Stimulated activated CD8-positive, alpha-beta memory T cell treated with anti-CD3 and anti-CD28 coated beads, Interleukin-2, amount 100 ng/mL, for 48 hours (primary cell): ENCODE measurements around the gene PRLHR.
"Not testable (repeated sequence)": the region's sequence is repeated elsewhere in the genome, so short reads cannot be mapped to it uniquely, and the experiment has no call there.

ENCODE experiments used
- DNase-seq, 2 donors: peaks; one replicate each; pipeline ENCODE4 v3.0.0-alpha.2; 2020; ENCODE audit warnings: low read depth in 2 of 2

The PRLHR gene

DNA sequence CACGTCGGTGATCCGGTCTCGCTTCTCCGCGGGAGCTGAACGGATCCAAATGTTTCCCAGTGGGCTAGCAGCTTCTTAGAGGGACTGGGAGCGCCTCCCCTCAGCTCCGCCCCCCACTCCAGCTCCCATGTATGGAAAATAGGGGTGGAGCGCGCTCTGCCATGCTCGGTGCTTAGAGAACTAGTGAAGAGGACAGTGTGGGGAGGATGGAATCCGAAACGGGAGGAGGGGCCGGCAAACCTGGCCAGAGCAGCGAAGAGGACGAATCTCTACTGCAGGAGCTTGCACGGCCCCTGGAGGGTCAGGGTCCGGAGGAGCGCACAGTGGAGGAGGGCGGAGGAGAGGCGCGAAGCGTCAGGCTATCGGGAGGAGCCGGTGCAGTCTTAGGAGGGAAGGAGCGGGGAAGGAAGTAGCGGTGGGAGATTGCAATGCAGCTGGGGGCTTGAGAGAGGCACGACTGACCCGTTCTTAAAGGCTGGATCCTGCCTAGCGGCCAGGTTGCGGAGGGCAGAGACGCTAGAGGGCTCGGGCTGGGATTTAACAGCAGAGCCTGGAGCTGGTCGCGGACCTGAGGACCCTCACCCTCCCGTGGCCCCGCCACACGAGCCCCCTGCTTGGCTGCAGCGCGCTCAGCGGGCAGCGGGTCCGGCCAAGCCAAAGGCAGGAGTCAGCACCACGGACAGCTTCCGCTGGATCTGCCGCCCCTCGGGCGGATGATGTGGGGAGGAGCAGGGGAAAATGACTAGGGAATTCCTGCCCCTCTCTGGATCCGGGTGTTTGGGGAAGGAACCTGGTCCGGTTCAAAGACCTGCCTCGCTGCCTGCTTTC lies at the start of gene PRLHR:
Gene PRLHR (minus strand): TSS at position 51 of the 828 bp plus-strand sequence. CDS start 404 bp downstream, outside the sequence.
- no peak for DNase-seq

DNA sequence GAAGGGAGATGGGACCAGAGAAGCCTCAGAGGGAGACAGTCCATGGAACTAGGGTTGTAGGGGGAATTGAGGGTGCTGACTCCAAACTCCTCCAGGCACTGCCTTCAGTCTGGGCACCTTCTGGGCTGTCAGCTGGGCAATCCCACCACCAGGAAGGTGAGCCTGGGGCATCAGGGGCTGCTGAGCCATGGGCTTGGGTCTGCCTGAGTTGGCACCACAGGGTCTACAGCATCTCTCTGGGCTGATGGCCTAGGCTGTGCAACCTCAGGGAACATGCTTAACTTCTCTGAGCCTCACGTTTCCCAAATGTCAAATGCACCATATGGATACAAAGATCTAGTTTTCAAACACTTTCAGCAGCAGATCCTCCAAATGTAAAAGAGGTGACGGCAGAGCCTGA lies 46.8 kb upstream of the PRLHR start:
- no peak for DNase-seq

DNA sequence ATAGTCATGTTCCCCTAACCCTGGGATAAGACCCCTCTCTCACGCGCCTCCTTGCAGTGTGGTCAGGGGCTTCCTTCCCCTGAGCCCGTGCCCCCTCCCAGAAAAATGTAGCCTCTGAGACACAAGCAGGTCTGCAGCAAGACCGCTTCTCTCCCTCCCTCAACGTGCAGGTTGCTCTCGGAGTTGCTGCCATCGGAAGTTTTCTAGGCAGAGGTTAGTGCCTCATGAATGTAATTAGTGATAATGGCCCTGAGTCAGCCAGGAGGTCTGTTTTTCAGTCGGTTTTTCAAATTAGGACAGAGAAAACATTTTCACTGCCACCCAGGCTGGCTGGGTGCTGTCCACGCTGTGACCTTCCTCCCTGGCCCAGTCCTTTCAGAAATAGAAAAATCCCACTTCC lies 43.2 kb upstream of the PRLHR start:
- DNase-seq = no peak

DNA sequence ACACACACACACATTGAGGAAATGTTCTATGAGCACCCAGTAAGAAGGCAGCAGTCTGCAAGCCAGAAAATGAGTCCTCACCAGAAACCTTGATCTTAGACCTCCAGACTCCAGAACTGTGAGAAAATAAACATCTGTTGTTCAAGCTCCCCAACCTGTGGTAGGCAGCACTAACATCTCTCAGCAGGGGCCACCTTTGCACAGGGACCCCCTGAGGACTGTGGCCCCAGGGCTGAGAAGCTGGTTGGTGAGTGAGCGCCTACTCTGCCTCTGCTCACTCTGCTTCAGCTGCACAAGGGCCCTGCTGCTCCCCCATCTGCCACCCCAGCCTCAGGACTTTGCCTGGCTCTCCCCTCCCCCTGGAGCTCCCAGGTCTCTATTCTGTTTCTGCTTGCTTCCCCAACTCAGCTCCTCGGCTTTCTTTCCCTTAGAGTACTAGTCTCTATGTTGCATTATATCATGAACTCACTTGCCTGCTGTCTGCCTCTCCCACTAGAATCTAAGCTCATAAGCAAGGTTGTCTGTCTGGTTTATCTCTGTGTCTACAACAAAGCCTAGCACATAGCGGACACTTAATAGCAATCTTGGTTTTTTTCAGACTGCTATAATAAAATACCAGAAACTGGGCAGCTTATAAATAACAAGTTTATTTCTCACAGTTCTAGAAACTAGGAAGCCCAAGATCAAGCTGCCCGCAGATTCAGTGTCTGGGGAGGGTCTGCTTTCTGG lies 40.4 kb upstream of the PRLHR start:
- DNase-seq = no peak

DNA sequence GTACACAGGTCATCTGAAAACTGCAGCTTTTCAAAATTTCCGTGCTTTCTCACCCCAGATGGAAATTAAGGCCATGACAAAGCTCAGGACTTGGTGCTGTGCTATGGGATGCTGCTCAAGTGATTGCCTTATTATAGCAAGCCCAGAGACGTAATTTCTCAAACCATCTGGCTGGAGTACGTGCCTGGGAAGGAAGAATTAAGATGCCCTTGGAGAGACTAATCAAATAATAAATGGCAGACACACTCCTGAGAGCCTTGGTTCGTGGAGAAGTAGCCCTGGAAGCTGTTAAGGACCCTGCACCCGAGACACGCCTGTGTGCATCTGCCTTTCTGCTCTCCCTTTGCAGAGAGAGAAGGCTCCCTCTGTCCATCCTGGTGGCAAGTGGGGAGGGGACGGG lies 38.3 kb upstream of the PRLHR start:
- DNase-seq = no peak

DNA sequence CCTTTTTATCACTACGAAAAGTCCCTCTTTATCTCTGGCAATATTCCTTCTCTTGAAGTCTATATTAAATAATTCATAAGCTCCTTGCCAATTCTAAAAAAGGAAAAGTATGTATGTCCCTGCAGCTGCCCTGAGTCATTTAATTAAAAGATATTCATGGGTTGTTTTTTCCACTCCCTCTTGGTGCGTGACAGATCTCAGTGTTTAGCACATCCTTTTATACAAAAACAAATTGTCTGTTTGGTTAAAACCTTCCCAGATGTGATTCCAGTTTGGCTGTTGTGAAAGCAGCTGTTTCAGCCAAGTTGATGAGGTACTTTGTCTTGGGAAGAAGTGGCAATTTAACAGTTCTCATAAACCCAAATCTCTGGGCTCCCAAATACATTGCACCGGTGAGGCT lies 33.8 kb upstream of the PRLHR start:
- no peak for DNase-seq

DNA sequence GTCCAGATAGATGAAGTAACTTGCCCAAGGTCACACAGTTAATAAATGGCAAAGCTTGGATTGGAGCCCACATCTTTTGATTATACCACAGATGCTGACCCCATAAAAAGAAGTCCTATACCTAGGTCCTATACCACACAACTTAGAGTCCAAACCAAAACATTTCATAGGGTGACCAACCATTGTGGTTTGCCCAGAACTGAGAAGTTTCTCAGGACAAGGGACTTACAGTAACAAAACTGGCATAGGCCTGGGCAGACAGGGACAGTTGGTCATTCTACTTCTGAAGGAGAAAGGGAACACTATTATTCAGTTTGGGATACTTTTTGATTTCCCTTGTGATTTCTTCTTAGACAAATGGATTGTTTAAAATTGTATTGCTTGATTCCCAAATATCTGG lies 32.9 kb upstream of the PRLHR start:
- no peak for DNase-seq

DNA sequence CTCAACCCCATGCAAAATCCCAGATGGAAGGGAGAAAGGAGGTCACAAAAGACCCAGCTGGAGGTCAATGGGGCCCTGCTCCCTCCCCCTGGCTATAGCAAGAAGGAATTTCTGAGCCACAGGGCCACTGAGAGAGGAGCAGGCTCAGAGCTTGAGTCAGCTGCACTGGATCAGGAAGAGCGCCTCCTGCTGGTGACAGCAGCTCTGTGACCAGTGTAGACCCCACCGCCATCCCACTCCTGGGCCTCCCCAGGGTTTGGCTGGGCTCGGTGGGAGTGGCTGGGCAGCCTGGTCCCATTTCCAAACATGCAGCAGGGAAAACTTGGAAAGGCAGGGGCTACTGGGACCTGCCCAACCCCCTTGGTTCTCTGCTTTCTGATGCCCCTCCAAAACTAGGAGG lies 31.5 kb upstream of the PRLHR start:
- no peak for DNase-seq

DNA sequence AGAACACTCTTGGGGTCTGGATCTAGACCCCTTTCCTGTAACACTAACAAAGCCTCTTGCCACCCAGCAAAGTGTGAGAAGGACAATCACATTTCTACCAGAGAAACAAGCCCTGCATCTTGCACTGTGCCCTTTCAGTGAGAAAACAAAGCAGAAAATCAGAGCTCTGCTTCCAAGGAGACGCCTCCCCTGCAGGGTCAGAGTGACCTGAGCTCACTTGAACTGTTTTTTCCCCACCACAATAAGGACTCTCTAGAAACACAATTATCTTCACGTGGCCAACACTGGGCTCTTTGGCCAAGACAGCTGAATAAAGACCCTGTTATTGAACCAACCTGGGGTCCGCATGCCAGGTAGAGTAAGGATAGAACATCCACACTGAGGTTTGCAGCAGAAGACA lies 30.1 kb upstream of the PRLHR start:
- DNase-seq = no peak

DNA sequence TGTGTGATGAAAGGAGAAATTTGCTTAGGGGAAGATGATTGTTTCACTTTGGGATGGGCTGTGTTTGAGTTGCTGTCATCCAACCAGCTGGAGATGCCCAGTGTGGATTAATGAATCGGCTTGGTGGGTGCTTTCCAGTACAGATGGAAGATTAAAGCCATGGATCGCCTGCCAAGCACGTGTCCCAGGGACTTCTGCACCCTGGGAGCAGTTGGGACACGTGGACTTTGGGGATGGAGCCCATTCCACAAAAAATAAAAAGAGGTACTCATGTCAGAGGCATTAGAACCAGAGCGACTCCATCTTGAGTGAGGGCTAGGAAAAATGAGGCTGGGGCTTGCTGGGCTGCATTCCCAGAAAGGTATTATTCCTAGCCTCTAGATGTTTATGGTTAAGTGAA lies 29.3 kb upstream of the PRLHR start:
- DNase-seq = no peak

DNA sequence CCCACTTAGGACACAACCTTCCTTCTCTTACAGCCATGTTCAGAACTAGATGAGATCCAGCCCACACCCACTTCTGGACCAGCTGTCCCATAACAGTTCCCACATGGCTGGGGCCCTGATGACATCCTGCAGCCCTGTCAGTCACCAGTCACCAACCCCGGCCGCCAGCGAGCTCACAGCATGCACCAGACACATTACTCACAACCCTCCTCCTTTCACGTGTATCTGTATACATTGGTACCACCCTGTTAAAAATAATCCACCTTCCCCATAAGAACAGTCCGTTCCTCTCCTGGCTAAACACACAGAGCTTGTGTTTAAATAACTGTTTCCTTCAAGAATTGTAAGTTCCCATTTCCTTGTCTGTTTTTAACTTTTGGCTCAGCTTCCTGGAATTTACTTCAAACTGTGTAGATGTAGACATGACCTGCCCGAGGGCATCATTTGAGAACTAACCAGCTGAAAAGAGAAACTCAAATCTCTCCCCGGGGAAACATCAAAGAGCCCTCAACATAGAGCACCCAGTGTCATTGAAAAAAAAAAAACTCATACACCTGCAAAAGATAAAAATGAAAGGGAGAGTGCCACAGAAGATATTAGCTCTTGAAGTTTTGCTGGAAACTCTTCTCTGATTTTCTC lies 26.0 kb upstream of the PRLHR start:
- DNase-seq = peak in 1 of 2 donors; percentile 6

DNA sequence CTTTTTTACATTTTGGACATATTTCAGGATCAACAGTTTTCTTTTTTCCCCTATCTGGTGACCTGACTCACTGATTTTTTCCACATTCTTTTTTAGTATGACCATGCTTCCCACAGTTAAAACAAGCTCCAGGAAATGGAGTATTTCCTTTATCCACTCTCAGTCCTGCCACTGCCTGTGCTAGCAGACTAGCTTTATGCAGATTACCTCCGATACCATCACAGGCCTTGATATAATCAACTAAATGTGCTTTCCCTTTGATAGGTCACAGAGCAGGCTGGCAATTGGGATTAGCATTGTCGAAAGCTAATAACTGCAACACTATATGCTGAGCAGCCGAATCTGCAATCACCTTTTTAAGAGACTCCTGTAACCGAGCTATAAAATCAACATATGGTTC lies 18.4 kb upstream of the PRLHR start:
- not testable (repeated sequence) for DNase-seq

DNA sequence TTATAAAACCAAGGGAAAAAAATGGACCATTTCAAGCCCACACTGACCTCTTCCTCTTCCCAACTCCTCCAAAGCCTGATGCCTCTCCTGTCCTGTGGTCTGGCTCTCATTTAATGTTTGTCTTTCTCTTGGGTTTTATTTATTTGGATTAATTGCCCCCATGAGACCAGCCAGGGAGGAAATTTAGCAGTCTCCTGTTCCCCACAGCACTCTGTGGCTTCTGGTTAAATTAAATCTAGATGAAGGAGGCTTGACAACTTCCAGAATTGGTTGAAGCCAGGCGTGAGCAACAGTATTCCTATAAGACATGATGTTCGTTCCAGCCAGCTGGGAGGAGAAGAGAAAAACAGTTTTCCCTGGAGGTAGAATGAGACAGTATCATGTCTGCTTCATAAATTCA lies 15.1 kb upstream of the PRLHR start:
- DNase-seq = no peak

DNA sequence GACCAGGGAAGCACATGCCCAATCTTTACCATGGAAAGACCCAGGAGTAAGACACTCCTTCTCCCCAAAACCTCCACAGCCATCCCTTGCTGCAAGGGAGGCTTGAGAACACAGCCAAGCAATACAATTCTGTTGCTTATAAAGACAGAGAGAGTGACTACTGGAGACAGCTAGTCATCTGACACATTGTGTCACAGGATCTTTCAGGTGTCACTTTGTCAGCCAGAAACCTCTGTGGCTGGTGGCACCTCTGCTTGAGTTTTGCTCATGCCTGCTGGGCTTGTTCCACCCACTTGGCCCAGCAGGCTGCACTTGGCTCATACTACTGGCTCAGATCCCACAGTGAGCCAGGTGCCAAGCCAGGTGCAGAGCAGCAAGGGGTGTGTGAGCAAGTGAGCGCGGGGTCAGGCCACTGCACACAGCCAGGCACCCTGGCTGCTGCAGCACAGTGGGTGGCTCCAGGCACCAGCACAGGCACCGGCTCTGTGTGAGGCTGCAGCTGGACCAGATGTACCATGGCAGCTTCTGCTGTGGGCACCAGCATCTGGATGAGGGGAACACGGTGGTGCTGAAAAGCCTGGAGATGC lies 12.4 kb upstream of the PRLHR start:
- no peak for DNase-seq

DNA sequence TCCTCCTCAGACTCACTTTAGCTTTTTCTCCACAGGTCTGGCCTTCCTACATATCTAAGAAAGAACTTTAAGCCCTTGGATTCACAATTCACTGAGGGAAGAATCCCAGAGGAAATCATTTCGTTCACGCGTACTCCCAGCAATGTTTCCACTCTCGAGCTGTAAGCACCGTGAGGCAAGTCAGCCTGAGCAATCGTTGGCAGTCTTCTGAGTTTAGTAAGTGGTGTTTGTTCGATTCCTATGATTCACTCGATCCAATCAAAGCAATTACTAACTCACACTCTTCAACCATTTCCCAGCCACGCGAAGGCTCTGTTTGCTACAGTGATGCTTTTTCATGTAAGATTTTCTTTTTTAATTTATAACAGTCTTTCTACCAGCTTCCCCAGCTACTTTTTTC lies 10.2 kb upstream of the PRLHR start:
- no peak for DNase-seq

DNA sequence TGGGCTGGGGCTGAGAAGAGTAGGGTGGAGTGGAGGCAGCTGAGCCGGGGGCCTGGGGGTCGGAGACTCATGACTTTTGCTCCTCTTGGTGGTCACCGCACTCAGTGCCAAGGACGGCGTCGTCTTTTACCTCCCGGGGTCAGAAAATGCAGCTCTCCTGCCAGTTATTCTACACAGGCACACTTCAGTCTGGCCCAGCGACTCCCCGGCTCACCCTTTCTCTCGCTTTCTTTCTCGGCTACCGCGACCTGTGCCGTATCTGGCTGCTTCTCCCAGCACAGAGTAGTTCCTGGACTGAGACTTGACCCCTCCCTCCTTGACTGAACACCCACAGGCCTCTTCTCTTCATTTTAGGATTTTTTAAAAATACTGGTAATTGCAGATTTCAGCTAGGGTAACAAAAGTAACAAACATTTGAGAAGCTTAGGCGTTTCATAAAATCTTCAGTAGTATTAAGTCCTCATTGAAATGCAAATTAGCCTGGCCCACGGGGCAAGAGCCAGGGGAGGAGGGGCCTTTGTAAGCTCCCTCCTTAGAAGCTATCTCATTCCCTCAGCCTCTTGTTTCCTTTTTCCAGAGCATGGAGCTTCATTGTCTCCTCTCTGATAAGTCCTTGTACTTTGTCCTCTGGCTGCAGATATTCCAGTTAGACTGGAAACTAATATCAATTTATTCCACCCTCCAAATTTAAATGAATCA lies 1.1 kb upstream of the PRLHR start:
- no peak for DNase-seq

DNA sequence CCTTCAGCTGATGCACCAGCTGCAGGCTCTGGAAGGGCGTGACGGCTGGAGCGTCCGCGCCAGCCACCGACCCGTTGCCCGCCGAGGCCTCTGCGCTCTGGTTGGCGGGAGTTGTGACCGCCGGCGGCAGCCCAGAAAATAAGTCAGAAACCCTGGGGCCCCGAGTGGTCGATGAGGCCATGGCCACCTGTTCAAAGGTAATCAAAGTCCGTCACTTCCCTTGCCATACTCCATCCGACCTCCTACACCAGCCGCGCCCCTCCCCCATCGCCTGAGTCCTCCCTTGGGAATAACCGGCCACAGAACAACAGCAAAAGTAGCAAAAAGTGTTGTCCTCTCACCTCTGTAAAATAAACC lies 406 bp downstream of the PRLHR start:
- DNase-seq = no peak

DNA sequence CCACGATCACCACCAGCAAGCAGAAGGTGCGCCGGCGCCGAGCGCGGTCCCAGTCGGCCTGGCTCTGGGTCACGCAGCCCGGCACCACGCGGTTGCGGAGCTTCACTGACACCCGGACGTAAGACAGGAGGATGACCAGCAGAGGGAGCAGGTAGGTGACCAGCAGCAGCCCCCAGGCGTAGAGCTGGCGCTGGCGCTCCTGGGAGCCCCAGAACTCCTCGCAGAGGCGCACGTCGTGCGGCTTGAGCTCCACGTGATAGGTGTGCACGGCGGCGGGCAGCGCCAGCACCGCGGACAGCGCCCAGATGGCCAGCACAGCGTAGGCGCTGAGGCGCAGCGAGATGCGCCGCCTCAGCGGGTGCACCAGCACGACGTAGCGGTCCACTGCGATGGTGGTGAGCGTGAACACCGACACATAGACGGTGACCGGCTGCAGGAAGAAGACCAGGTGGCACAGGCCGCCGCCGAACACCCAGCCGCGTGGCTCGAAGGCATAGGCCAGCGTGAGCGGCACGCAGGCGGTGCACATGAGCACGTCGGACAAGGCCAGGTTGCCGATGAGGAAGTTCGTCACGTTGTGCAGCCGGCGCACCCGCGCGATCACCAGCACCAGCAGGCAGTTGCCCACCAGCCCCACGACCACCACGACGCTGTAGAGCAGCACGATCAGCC lies 920 bp downstream of the PRLHR start:
- DNase-seq = peak; percentile 16 to 17

DNA sequence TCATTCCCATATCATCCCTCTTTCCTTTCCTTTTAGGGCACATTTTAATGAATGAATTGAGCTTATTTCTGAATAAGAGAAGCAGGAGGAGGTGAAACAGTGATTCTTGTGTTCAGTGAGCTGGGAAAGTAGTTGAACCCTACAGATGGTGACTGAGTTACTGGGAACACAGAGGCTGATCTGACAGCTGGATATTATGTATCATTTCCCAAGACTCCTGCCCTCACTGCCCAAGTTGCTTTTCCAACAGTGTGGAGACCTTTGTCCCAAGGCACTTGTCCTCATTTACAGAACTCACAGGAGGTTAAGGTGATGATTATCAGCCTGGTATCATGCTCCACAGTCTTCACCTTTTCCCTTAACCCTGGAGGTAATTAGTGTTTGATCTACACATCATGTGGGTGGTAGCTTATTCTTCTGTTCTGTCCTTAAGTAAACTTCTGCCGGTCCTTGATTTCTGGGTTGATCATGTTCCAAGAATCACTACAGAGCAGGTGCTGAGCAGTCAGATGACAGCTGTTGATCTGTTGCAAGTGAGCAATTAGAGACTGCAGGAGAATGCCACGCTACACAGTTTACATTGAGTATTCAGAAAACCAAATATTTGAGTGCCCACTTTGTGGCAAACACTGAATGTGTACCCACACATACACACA lies 2.6 kb downstream of the PRLHR start:
- DNase-seq = no peak

DNA sequence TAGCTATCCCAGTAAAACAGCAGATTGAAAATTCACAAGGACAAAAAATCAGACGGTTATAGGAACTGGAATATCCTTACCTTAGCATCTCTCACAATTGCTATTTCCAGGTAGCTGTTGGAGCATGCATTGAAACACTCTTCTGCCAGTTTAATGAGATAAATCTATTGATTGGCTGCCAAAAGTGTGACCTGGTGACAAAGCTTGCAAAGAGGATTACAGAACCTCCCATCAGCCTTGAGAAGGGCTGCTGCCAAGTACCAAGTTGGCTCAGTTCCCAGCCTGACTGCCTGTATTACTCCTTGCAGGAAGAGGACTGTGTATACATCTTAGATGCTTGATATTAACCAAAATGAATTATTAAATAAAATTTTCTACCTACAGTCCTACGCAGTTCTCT lies 5.1 kb downstream of the PRLHR start:
- DNase-seq = no peak
